Activated CD8-positive, alpha-beta memory T cell treated with anti-CD3 and anti-CD28 coated beads, Interleukin-2, amount 50 U/mL, for 1 hour (primary cell): Measurements from ENCODE around the gene TSPY4.
"Not testable (repeated sequence)": the region's sequence is repeated elsewhere in the genome, so short reads cannot be mapped to it uniquely, and the experiment has no call there.

Experiments
- DNase-seq: peaks from one replicate; pipeline ENCODE4 v3.0.0-alpha.2; 2020; ENCODE audit errors: extremely low read depth

The TSPY4 gene

GRCh38 chrY:9337164-9337563, at the start of gene TSPY4:
Gene TSPY4 (plus strand): TSS chrY:9337464. CDS start chrY:9337510, 46 bp downstream.
- DNase-seq: not testable (repeated sequence)

GRCh38 chrY:9320996-9321395, 16.3 kb upstream of the TSPY4 start:
- no peak for DNase-seq

- DNase-seq: not testable (repeated sequence)
Measured at GRCh38 chrY:9357497-9357896, 20.2 kb downstream of the TSPY4 start, which contains the start of gene TSPY8. Gene TSPY8 (plus strand): TSS chrY:9357797. CDS start chrY:9357843, 46 bp downstream.
